GM19240 (cell line): ENCODE results near the gene CDR2.
"Not testable (repeated sequence)": the region's sequence is repeated elsewhere in the genome, so short reads cannot be mapped to it uniquely, and the experiment has no call there.

Experiments used
- DNase-seq: peaks from one replicate; pipeline ENCODE4 v3.0.0; 2011; ENCODE audit warnings: low spot score; ENCODE audit not compliant: insufficient read length

CDR2 gene

DNA sequence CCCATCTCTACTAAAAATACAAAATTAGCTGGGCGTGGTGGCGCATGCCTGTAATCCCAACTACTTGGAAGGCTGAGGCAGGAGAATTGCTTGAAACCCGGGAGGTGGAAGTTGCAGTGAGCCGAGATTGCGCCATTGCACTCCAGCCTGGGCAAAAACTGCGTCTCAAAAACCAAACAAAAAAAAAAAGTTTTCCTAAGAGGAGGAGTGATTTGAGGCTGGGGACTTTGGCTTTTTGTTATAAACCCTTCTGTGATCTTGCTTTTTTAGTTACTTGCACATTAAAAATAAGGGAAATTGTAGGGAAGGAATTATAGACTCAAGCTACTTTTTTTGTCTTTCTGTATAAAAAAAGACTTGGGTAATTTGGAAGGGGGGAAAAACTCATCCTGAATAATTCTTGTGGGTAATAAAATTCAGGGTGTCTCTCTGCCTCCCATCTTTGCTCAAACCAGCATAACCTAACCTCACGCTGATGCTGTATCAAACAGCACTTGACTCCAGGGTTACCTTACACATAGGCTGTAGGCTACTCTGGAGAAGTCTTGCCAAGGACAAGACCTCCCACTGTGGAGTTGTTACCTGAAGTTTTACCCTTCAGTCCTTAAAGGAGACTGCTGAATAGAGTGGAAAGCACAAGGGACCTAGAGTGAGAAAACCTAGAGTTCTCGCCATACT lies 1.7 kb upstream of the CDR2 start:
- DNase-seq = no peak

- no peak for DNase-seq
Measured at GRCh38 chr16:22375117-22375962, 921 bp upstream of the CDR2 start.

DNA sequence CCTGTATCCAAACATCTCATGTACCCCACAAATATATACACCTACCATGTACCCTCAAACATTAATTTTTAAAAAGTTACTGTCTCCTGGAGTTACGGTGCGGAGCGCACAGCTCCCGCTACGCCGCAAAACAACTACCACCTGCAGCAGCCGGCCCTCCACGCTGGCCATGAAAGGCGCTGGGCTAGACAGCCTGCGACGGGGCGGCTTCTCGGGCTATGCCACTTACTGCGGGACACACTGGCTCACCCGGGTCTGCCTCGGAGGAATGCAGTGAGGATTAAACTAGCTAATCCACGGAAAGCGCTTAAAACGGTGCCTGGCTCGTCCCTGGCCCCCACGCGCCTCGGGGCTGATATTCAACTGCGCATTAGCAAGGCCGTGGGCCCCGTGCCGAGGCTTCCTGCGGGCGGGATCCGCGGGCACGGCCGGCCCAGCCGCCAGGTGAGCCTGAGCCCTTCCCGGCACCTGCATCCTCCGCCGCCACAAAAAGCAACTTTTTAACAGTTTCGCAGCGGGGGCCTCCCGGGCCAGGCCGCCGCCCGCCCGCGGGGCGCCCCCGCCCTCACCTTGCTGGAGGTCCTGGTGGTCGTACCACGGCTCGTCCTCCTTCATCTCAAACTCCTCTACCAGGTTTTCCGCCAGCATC lies 633 bp downstream of the CDR2 start:
- no peak for DNase-seq

- DNase-seq = no peak
Measured at GRCh38 chr16:22372882-22373661, 1.3 kb downstream of the CDR2 start.

DNA sequence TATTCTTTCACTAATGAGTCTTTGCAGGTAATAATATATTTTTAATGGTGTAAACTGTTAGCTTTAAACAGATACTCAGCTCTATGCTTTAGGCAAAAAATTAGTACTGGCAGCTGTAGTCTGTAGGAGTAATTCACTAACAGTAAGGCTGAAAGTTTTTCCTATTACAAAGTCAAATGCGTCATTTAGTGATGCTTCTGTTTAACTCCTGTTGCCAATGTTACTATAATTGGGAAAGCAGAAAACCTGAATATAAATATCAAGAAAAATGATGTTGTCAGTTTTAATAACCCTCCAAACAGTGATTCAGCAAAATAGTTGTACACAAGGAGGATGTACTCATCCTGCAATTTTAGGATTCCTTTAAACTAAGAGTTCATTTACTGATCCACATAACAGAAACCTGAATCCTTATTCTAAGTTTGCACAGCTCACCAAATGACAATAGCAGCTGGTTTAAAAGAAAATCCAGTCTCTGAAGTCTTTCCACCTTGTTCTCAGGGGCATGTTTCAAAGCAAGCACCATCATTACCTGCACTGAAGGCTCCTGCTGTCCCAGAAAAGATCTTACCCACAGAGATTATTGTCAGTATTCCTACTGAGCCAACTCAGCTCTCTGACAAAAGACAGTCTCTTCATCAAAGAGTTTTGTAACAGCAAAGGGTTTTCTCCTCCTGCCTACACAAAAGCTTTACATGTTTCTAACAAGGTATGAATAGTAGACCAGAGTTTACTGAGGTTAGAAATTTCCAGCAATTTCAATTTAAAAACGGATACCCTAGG lies 4.2 kb downstream of the CDR2 start:
- DNase-seq = no peak

DNA sequence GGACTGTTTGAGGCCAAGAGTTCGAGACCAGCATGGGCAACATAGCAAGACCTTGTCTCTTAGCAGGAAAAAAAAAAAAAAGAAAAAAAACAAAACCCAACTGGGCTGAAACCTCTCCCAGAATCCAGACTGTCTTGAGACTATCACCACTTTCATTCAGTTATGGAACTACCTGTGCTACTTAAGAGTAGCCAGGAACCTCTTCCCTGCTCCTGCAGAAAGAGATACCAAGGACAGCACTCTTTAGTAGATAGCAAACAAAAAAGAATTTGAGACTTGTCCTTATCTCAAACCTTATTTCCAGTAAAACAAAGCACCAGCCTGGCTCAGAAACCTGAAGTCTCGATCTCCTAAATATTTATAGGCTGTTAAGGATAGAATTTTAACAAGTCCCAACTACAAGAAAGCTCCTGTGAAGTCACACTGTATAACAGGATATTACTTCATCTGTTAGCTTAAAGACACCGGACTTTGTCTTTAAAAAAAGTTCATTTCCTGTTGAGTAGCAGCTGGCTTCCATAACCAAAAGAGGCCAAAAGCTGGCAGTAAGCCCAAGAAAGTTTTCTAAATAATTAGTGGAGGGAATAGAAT lies 5.1 kb downstream of the CDR2 start:
- DNase-seq = no peak

- DNase-seq = not testable (repeated sequence)
Measured at GRCh38 chr16:22368200-22368826, 6.1 kb downstream of the CDR2 start.

DNA sequence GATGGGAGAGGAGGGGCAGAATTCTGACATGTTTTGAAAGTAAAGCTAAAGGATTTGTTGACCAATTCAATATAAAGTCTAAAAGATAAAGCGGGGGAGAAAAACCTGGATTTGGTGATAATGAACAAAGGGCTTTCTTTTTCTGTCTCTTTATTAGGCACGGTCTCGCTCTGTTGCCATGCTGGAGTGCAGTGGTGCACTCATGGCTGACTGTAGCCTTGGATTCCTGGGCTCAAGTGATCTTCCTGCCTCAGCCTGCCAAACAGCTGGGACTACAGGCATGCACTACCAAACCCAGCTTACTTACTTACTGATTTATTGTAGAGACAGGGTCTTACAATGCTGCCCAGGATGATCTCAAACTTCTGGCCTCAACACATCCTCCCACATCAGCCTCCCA lies 7.5 kb downstream of the CDR2 start:
- no peak for DNase-seq

- no peak for DNase-seq
Measured at GRCh38 chr16:22366371-22366770, 8.0 kb downstream of the CDR2 start.

DNA sequence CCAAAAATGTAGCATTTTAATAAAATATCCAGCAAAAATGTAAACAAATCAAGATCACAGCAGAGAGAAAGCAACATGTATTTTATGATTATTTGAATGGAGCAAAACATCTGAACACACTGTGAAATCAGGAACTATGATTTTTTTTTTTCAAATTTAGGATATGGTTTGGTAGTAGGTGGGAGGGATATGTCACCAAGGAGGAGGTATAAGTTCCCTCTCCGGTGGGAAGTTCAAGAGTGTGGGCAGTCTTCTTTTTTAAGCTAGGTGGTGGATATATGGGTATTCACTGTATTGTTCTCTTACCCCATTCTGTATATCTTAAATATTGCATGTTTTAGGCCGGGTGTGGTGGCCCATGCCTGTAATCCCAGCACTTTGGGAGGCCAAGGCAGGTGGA lies 10.2 kb downstream of the CDR2 start:
- no peak for DNase-seq

DNA sequence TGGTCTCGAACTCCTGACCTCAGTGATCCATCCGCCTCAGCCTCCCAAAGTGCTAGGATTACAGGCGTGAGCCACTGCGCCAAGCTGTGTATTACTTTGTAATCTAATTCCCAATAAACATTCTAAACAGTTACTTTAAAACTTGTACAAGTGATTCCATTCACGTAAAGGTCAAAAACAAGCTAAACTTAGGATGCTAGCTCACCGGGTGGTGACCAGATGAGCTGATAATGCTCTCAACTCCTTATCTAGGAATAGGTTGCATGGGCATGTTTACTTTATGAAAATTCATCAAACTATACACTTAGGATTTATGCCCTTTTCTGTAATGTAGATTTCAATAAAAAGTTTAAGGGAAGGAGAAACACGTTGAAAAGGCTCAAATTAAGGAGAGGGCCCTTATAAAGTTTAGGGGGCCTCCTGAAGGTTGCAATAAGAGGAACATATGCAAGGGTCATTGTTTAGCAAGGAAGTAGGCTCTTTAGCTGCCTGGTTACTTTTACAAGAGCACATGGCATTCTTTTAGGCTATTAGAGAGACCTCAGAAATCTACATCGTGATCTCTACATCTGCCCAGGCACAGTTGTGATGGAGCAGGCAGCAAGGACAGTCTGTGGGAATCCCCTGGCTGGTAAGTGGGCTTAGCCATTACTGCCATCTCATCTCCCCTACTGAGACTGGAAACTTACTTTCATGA lies 13.3 kb downstream of the CDR2 start:
- DNase-seq = no peak

- no peak for DNase-seq
Measured at GRCh38 chr16:22359679-22360078, 14.7 kb downstream of the CDR2 start.

- DNase-seq = no peak
Measured at GRCh38 chr16:22358000-22358399, 16.4 kb downstream of the CDR2 start.

DNA sequence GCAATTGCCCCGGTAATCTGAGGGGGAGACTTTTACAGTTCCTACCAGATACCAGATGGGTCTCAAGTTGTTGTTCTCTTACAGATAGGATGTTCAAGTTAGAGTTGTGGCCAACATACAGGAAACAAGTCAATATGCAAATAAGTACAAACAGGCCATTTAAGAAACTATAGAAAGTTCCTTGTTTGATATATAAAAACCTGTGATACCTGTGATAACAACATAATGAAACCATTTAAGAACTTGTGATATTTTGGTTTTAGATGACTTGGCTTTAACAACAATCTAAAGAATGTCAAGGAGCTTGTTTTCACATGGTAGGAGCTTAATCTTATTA lies 16.8 kb downstream of the CDR2 start:
- DNase-seq = no peak

GRCh38 chr16:22356930-22357634 lies 17.3 kb downstream of the CDR2 start:
- no peak for DNase-seq

DNA sequence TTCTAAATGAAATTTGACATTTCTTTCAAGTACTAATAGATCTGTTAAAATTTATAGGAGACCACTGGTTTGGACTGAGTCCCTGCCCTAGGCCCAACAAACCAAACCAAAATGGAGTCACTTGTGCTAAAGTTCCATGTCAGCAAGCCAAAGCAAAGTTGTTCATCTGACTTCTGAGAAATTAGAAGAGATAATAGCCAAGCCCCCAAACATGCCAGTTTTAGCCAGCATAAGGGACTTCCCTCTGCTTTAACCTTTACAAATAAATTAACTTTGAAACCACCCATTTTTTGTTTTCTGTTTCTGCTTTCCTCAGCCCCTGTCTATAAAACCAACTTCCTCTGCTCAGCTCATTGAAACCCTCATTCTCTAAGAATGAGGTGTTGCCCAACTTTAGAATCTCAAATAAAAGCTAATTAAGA lies 18.9 kb downstream of the CDR2 start:
- DNase-seq = no peak

- no peak for DNase-seq
Measured at GRCh38 chr16:22353933-22354541, 20.4 kb downstream of the CDR2 start.

DNA sequence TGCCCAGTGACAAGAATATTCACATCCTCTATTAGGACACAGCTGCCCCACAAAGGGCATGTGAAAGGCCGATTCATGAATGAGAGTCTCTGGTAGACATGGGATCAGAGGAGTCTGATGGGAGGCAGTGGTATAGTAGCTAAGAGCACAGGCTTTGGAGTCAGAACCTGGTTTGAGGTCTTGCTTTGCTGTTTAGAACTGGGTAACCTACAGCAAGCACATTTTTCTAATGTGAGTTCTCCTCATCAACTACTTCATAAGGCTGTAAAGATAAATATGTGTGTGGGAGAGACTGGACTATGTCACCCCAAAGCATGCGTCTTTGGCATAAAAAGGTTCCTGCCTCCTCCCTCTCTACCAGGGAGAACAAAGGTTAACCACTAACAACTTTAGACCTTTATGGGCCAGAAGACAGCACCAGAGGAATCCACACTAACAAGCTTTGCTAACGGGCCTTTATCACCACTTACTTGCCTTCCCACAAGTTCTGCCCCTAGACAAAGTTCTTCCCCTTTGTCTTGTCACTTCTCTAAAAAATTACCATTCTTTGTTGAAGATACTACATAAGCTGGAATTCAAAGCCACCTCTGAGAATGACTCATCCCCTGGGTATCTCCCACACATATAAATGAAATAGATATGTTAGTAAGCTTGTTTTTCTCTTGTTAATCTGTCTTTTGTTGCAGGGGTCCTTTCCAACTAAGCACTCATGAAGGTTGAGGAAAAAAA lies 21.1 kb downstream of the CDR2 start:
- no peak for DNase-seq
